K562 (cell line): ENCODE data around the gene NMB.

Experiments
- CHD2 ChIP-seq: IDR thresholded peaks from 2 replicates; pipeline ENCODE4 v1.6.1; 2011; ENCODE audit warnings: low read depth, low read length
- NFE2 ChIP-seq: IDR thresholded peaks from 2 replicates; pipeline ENCODE4 v1.6.1; 2014; ENCODE audit warnings: antibody characterized with exemption, low read depth
- POLR2A ChIP-seq: fragments of 450-650 bp; conservative IDR thresholded peaks from 2 replicates; pipeline ENCODE4 v1.6.1; 2016
- RAD21 ChIP-seq, 2 experiments: fragments of 250-450 bp in 1 of 2; fragments of 450-650 bp in 1 of 2; sonication (Bioruptor Pico) in 1 of 2; formaldehyde crosslinking in 1 of 2; IDR thresholded peaks in 1 of 2; conservative IDR thresholded peaks in 1 of 2; 2 replicates each; pipeline versions ENCODE4 v1.4.0 to v1.8.0; 2020 to 2022; ENCODE audit warnings: mild to moderate bottlenecking in 2 of 2, moderate library complexity in 1 of 2
- ZC3H4 ChIP-seq: sonication (generic); formaldehyde crosslinking; IDR thresholded peaks from 2 replicates; pipeline ENCODE4 v1.9.0; 2021; ENCODE audit warnings: missing genetic modification reagents, borderline replicate concordance
- ZNF263 ChIP-seq: sonication (generic); formaldehyde crosslinking; IDR thresholded peaks from 2 replicates; pipeline ENCODE4 v1.8.0; 2022; ENCODE audit warnings: mild to moderate bottlenecking, missing genetic modification reagents, borderline replicate concordance
- ZNF785 ChIP-seq: fragments of 250-450 bp; sonication (Bioruptor Pico); IDR thresholded peaks from 2 replicates; pipeline ENCODE4 v1.4.0; 2020; ENCODE audit warnings: mild to moderate bottlenecking
- TF ChIP-seq, protein P1 (sequence below), 3 experiments: IDR thresholded peaks in 2 of 3; conservative IDR thresholded peaks in 1 of 3; 2 replicates each; pipeline ENCODE4 v1.5.1; 2011 to 2012; ENCODE audit warnings: low read length in 3 of 3, mild to moderate bottlenecking in 3 of 3, control low read depth in 2 of 3, improper control_type of control experiment in 1 of 3, inconsistent platforms in 1 of 3, low read depth in 1 of 3, mixed read lengths in 1 of 3, moderate library complexity in 1 of 3; ENCODE audit not compliant: insufficient read depth in 2 of 3

DNA sequence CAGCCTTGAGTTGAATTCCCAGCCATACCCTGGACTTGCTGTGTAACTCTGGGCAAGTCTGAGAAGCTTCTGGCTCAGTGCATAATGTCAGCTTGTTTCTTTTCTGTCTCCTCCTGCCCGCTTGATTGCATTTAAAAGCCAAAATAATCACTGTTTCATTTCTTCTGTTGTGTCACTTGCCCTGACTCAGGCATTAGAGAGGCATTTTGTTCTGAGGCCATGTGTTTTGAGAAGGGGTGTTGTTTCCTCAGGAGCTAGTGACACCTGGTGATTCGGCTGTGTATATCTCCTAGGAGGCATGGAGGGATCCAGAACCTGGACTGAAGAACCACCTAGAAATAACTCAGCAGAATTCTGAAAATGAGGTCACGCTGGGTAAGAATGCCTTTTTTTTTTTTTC, 19.9 kb downstream of the NMB start:
- no peak for TF ChIP-seq ZC3H4 (CRISPR knock-in tag)
- no peak for TF ChIP-seq CHD2
- TF ChIP-seq POLR2A = no peak
- TF ChIP-seq, protein P1, sequence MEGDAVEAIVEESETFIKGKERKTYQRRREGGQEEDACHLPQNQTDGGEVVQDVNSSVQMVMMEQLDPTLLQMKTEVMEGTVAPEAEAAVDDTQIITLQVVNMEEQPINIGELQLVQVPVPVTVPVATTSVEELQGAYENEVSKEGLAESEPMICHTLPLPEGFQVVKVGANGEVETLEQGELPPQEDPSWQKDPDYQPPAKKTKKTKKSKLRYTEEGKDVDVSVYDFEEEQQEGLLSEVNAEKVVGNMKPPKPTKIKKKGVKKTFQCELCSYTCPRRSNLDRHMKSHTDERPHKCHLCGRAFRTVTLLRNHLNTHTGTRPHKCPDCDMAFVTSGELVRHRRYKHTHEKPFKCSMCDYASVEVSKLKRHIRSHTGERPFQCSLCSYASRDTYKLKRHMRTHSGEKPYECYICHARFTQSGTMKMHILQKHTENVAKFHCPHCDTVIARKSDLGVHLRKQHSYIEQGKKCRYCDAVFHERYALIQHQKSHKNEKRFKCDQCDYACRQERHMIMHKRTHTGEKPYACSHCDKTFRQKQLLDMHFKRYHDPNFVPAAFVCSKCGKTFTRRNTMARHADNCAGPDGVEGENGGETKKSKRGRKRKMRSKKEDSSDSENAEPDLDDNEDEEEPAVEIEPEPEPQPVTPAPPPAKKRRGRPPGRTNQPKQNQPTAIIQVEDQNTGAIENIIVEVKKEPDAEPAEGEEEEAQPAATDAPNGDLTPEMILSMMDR (IDR thresholded peaks at IDR 0.05 in 2 of 3, conservative IDR thresholded peaks at IDR 0.05 in 1 of 3; ENCODE audit: insufficient read depth in 2 of 3, low read depth in 1 of 3, low read length in 3 of 3) = peak; percentile 44 to 65 (median 50); a peak in 5 of 6 replicates
- TF ChIP-seq RAD21 (CRISPR knock-in tag; conservative IDR thresholded peaks at IDR 0.05 in 1 of 2, IDR thresholded peaks at IDR 0.05 in 1 of 2) = peak; percentile 11 to 62; a peak in 2 of 4 replicates
- 0 out of 2 replicates have a peak, but pooled peaks have one; percentile 9 for TF ChIP-seq NFE2
- no peak for TF ChIP-seq ZNF785 (CRISPR knock-in tag)
- no peak for TF ChIP-seq ZNF263 (CRISPR knock-in tag)
